Transverse colon (tissue), 4 donors: ENCODE measurements around the gene SMIM36.
"Not testable (repeated sequence)": the region's sequence is repeated elsewhere in the genome, so short reads cannot be mapped to it uniquely, and the experiment has no call there.

Experiments
- EP300 ChIP-seq: sonication (generic); formaldehyde crosslinking; IDR thresholded peaks from one replicate; pipeline ENCODE4 v1.6.1; 2017; ENCODE audit warnings: antibody characterized with exemption, low read depth
- POLR2A ChIP-seq: fragments of 450-650 bp; IDR thresholded peaks from one replicate; pipeline ENCODE4 v1.6.1; 2016; ENCODE audit warnings: antibody characterized with exemption, mild to moderate bottlenecking, moderate library complexity
- POLR2AphosphoS5 ChIP-seq, 3 donors: sonication (generic); formaldehyde crosslinking; IDR thresholded peaks; one replicate each; pipeline ENCODE4 v1.6.1; 2016; ENCODE audit warnings: antibody characterized with exemption in 3 of 3
- TF ChIP-seq, protein P1 (sequence below), 5 experiments: fragments of 200-600 bp in 3 of 5; fragments of 450-650 bp in 2 of 5; sonication (generic) in 3 of 5; IDR thresholded peaks; 1 replicate in 2 of 5; 2 replicates in 3 of 5; pipeline ENCODE4 v1.5.1; 2016 to 2017; ENCODE audit warnings: antibody characterized with exemption in 5 of 5, inconsistent platforms in 3 of 5, mild to moderate bottlenecking in 2 of 5, moderate library complexity in 1 of 5

DNA sequence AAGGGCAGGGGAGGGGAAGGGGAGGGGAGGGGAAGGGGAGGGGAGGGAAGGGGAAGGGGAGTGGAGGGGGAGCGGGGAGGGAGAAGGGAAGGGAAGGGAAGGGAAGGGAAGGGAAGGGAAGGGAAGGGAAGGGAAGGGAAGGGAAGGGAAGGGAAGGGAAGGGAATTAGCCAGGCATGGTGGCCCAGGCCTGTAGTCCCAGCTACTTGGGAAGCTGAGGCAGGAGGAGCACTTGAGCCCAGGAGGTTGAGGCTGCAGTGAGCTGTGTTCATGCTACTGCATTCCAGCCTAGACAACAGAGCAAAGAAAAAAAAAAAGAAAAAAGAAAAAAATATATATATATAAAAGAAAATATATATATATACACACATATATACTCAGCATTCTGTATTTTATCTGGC, 79.3 kb downstream of the SMIM36 start:
- TF ChIP-seq, protein P1, sequence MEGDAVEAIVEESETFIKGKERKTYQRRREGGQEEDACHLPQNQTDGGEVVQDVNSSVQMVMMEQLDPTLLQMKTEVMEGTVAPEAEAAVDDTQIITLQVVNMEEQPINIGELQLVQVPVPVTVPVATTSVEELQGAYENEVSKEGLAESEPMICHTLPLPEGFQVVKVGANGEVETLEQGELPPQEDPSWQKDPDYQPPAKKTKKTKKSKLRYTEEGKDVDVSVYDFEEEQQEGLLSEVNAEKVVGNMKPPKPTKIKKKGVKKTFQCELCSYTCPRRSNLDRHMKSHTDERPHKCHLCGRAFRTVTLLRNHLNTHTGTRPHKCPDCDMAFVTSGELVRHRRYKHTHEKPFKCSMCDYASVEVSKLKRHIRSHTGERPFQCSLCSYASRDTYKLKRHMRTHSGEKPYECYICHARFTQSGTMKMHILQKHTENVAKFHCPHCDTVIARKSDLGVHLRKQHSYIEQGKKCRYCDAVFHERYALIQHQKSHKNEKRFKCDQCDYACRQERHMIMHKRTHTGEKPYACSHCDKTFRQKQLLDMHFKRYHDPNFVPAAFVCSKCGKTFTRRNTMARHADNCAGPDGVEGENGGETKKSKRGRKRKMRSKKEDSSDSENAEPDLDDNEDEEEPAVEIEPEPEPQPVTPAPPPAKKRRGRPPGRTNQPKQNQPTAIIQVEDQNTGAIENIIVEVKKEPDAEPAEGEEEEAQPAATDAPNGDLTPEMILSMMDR (IDR thresholded peaks at IDR 0.05), result not testable (repeated sequence)
- not testable (repeated sequence) for TF ChIP-seq POLR2AphosphoS5 (IDR thresholded peaks at IDR 0.05); POLR2A; EP300
